Measurements from ENCODE around the gene FOXL3.

FOXL3 gene

DNA sequence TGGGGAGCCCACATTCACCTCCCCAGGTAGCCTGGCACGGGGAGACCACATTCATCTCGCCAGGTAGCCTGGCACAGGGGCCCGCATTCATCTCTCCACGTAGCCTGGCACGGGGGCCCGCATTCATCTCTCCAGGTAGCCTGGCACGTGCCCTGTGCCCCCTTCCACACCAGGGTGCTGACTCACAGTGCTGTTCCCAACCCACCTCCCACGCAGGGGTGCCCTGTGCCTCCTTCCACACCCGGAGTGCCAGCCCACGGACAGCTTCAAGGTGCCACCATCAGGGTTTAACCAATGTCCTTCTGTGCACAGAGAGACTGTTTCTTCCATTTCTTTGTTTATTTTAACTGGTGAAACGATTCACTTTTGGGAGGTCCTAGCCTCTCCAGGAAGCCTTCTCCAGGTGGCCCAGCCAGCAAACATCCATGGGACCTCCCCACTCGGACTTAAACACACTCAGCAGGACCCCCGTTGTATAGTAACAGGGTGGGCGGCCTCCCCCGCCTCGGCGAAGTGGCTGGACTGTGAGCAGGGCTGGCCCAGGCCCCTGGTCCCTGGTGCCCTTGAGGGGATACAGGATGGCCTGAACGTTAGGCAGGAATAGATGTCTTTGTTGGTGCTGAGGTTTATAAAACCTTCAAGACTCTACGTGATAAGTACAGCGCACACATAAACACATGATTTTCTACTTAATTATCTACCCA is 41.1 kb upstream of the FOXL3 start:
- H3K36me3 ChIP-seq (ENCODE audit: control insufficient read depth in 2 of 2, insufficient read depth in 1 of 2, low read length in 2 of 2), result peaks cover 0 to 14% of the 10 kb centered on the region in 2 experiments; a peak in 1 of 3 replicates
- no peak overlapping the region for H3K27ac ChIP-seq (ENCODE audit: extremely low read depth, low read depth, low read length)
- ChIA-PET CTCF (no interaction called here), POLR2A (no interaction called here)
- H3K9me3 ChIP-seq (ENCODE audit: control insufficient read depth, insufficient read depth, low read depth, low read length), result no peaks in the 10 kb centered on the region
- H3K4me1 ChIP-seq (ENCODE audit: control insufficient read depth, insufficient read depth, low read length), result no peaks in the 10 kb centered on the region
- TF ChIP-seq ZNF23 (tag by site-specific recombination; IDR thresholded peaks at IDR 0.05; ENCODE audit: borderline replicate concordance), result no peak
- TF ChIP-seq ZNF174 (tag by site-specific recombination; IDR thresholded peaks at IDR 0.05), result no peak
- TF ChIP-seq, protein P1, sequence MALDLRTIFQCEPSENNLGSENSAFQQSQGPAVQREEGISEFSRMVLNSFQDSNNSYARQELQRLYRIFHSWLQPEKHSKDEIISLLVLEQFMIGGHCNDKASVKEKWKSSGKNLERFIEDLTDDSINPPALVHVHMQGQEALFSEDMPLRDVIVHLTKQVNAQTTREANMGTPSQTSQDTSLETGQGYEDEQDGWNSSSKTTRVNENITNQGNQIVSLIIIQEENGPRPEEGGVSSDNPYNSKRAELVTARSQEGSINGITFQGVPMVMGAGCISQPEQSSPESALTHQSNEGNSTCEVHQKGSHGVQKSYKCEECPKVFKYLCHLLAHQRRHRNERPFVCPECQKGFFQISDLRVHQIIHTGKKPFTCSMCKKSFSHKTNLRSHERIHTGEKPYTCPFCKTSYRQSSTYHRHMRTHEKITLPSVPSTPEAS (tag by site-specific recombination; IDR thresholded peaks at IDR 0.05), result no peak
- no peak for TF ChIP-seq GFI1B (tag by site-specific recombination; IDR thresholded peaks at IDR 0.05)
- no peak for TF ChIP-seq ZNF223 (tag by site-specific recombination; IDR thresholded peaks at IDR 0.05)
- no peak for TF ChIP-seq ZNF302 (tag by site-specific recombination; IDR thresholded peaks at IDR 0.05; ENCODE audit: low read depth)
- TF ChIP-seq ZNF555 (tag by site-specific recombination; conservative IDR thresholded peaks at IDR 0.05), result no peak
- TF ChIP-seq ZNF621 (tag by site-specific recombination; IDR thresholded peaks at IDR 0.05), result no peak
- TF ChIP-seq, protein P2, sequence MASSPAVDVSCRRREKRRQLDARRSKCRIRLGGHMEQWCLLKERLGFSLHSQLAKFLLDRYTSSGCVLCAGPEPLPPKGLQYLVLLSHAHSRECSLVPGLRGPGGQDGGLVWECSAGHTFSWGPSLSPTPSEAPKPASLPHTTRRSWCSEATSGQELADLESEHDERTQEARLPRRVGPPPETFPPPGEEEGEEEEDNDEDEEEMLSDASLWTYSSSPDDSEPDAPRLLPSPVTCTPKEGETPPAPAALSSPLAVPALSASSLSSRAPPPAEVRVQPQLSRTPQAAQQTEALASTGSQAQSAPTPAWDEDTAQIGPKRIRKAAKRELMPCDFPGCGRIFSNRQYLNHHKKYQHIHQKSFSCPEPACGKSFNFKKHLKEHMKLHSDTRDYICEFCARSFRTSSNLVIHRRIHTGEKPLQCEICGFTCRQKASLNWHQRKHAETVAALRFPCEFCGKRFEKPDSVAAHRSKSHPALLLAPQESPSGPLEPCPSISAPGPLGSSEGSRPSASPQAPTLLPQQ (tag by site-specific recombination; IDR thresholded peaks at IDR 0.05), result no peak
- no peak for TF ChIP-seq SETDB1 (IDR thresholded peaks at IDR 0.05; ENCODE audit: insufficient read length, low read length)
- TF ChIP-seq ZNF311 (tag by site-specific recombination; IDR thresholded peaks at IDR 0.05; ENCODE audit: borderline replicate concordance), result no peak
- no peak for TF ChIP-seq ZNF416 (tag by site-specific recombination; IDR thresholded peaks at IDR 0.05)
- no peak for TF ChIP-seq RBAK (tag by site-specific recombination; IDR thresholded peaks at IDR 0.05)
- H3K4me3 ChIP-seq (ENCODE audit: low read depth, low read length), result no peak overlapping the region

DNA sequence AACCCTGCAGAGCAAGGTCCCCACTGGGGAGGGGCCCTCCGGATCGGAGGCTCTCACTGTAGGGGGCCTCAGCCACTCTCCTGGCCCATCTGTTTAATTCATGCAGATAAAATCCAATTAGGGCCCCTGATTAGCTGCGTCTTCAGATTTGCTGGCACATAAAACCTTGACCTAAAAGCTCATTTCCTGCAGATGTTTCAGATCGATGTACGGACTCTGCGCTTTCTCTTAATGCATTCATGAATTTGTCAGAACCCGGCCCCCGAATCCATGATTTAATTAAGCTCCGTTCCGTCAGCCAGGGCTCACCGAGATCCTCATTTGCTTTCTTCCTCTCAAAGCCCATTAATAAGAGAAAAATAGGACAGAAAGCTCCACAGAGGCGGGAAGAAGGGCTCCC is 40.0 kb upstream of the FOXL3 start:
- TF ChIP-seq ZNF391 (tag by site-specific recombination; IDR thresholded peaks at IDR 0.05; ENCODE audit: borderline replicate concordance, low read depth) (no peak), ZBTB8A (tag by site-specific recombination; IDR thresholded peaks at IDR 0.05) (no peak), KLF8 (tag by site-specific recombination; IDR thresholded peaks at IDR 0.05) (no peak), KLF7 (tag by site-specific recombination; IDR thresholded peaks at IDR 0.05; ENCODE audit: borderline replicate concordance) (no peak), ZNF560 (tag by site-specific recombination; IDR thresholded peaks at IDR 0.05; ENCODE audit: borderline replicate concordance) (no peak), ZNF416 (tag by site-specific recombination; IDR thresholded peaks at IDR 0.05) (no peak)
- TF ChIP-seq, protein P3, sequence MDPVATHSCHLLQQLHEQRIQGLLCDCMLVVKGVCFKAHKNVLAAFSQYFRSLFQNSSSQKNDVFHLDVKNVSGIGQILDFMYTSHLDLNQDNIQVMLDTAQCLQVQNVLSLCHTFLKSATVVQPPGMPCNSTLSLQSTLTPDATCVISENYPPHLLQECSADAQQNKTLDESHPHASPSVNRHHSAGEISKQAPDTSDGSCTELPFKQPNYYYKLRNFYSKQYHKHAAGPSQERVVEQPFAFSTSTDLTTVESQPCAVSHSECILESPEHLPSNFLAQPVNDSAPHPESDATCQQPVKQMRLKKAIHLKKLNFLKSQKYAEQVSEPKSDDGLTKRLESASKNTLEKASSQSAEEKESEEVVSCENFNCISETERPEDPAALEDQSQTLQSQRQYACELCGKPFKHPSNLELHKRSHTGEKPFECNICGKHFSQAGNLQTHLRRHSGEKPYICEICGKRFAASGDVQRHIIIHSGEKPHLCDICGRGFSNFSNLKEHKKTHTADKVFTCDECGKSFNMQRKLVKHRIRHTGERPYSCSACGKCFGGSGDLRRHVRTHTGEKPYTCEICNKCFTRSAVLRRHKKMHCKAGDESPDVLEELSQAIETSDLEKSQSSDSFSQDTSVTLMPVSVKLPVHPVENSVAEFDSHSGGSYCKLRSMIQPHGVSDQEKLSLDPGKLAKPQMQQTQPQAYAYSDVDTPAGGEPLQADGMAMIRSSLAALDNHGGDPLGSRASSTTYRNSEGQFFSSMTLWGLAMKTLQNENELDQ (tag by site-specific recombination; IDR thresholded peaks at IDR 0.05; ENCODE audit: low read depth), result no peak
- TF ChIP-seq, protein P4, sequence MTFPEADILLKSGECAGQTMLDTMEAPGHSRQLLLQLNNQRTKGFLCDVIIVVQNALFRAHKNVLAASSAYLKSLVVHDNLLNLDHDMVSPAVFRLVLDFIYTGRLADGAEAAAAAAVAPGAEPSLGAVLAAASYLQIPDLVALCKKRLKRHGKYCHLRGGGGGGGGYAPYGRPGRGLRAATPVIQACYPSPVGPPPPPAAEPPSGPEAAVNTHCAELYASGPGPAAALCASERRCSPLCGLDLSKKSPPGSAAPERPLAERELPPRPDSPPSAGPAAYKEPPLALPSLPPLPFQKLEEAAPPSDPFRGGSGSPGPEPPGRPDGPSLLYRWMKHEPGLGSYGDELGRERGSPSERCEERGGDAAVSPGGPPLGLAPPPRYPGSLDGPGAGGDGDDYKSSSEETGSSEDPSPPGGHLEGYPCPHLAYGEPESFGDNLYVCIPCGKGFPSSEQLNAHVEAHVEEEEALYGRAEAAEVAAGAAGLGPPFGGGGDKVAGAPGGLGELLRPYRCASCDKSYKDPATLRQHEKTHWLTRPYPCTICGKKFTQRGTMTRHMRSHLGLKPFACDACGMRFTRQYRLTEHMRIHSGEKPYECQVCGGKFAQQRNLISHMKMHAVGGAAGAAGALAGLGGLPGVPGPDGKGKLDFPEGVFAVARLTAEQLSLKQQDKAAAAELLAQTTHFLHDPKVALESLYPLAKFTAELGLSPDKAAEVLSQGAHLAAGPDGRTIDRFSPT (tag by site-specific recombination; IDR thresholded peaks at IDR 0.05), result no peak
- TF ChIP-seq, protein P5, sequence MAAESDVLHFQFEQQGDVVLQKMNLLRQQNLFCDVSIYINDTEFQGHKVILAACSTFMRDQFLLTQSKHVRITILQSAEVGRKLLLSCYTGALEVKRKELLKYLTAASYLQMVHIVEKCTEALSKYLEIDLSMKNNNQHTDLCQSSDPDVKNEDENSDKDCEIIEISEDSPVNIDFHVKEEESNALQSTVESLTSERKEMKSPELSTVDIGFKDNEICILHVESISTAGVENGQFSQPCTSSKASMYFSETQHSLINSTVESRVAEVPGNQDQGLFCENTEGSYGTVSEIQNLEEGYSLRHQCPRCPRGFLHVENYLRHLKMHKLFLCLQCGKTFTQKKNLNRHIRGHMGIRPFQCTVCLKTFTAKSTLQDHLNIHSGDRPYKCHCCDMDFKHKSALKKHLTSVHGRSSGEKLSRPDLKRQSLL (tag by site-specific recombination; IDR thresholded peaks at IDR 0.05), result no peak
- Histone ChIP-seq H3K4me3 (ENCODE audit: low read depth, low read length) (no peak overlapping the region), H3K9me3 (ENCODE audit: control insufficient read depth, insufficient read depth, low read depth, low read length) (no peaks in the 10 kb centered on the region; the same call in 1 of the 2 replicates), H3K36me3 (ENCODE audit: control insufficient read depth in 2 of 2, insufficient read depth in 1 of 2, low read length in 2 of 2) (peaks cover 0 to 14% of the 10 kb centered on the region in 2 experiments; a peak in 1 of 3 replicates), H3K27ac (ENCODE audit: extremely low read depth, low read depth, low read length) (no peak overlapping the region), H3K4me1 (ENCODE audit: control insufficient read depth, insufficient read depth, low read length) (no peaks in the 10 kb centered on the region)
- POLR2A ChIA-PET, result no interaction called here
- CTCF ChIA-PET, result no interaction called here
